NCI-H526 (cell line): Measurements from ENCODE around the gene TANGO2.

Experiments
- DNase-seq, 2 experiments: peaks; one replicate each; lab custom pipeline; 2025; lab: John Stamatoyannopoulos, UW

TANGO2 gene

GRCh38 chr22:19983741-19984140 is 37.2 kb upstream of the TANGO2 start:
- no peak for DNase-seq

- no peak for DNase-seq
Measured at GRCh38 chr22:19984201-19984753, 36.6 kb upstream of the TANGO2 start.

- DNase-seq = no peak
Measured at GRCh38 chr22:19984851-19985811, 35.8 kb upstream of the TANGO2 start.

- DNase-seq = no peak
Measured at GRCh38 chr22:19986011-19986409, 34.9 kb upstream of the TANGO2 start.

- peak; percentile 24 to 67 for DNase-seq
Measured at GRCh38 chr22:19986410-19987341, 34.2 kb upstream of the TANGO2 start.

GRCh38 chr22:19987394-19988306 is 33.3 kb upstream of the TANGO2 start:
- no peak for DNase-seq

GRCh38 chr22:19988331-19988808 is 32.5 kb upstream of the TANGO2 start:
- no peak for DNase-seq

GRCh38 chr22:19988965-19989724 is 31.8 kb upstream of the TANGO2 start:
- no peak for DNase-seq

- DNase-seq = no peak
Measured at GRCh38 chr22:19989725-19990067, 31.2 kb upstream of the TANGO2 start.

- DNase-seq = no peak
Measured at GRCh38 chr22:19990188-19990587, 30.7 kb upstream of the TANGO2 start.

GRCh38 chr22:19990609-19991394 is 30.1 kb upstream of the TANGO2 start:
- no peak for DNase-seq

GRCh38 chr22:19991395-19991644 is 29.6 kb upstream of the TANGO2 start:
- no peak for DNase-seq

- DNase-seq = no peak
Measured at GRCh38 chr22:19991645-19992451, 29.1 kb upstream of the TANGO2 start.

GRCh38 chr22:19992481-19992911 is 28.4 kb upstream of the TANGO2 start:
- no peak for DNase-seq

- no peak for DNase-seq
Measured at GRCh38 chr22:19992921-19993355, 28.0 kb upstream of the TANGO2 start.

- DNase-seq = no peak
Measured at GRCh38 chr22:19993926-19994325, 27.0 kb upstream of the TANGO2 start.

- no peak for DNase-seq
Measured at GRCh38 chr22:19994851-19995610, 25.9 kb upstream of the TANGO2 start.
